CD1c-positive myeloid dendritic cell (primary cell): ENCODE data around the gene DMXL1.
A peak's percentile ranks its signal among the peaks of the same experiment; 100 is the strongest.
"Not testable (repeated sequence)": the region's sequence is repeated elsewhere in the genome, so short reads cannot be mapped to it uniquely, and the experiment has no call there.

Source experiments
- DNase-seq: peaks from one replicate; pipeline ENCODE4 v3.0.0-alpha.2; 2016; ENCODE audit errors: extremely low spot score

The DMXL1 gene

GRCh38 chr5:119200795-119201194 is 129.9 kb downstream of the DMXL1 start:
- peak; percentile 20 for DNase-seq

DNA sequence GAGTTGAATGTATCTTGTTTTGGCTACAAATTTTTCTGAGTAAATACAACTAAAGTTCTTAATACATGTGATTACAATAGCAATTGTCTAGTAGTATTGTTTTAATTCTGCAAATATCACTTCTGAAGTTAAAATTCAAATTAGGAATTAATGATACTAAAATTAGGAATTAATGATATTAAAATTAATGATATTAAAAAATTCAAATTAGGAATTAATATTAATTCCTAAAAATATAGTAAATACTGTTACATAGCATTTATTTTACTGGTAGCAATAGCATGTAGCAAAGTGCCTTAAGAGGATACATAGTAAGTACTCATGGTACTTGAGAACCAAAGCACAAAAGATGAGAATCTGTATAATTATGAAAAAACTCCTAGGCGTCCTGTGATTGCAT is 136.2 kb downstream of the DMXL1 start:
- DNase-seq: no peak

DNA sequence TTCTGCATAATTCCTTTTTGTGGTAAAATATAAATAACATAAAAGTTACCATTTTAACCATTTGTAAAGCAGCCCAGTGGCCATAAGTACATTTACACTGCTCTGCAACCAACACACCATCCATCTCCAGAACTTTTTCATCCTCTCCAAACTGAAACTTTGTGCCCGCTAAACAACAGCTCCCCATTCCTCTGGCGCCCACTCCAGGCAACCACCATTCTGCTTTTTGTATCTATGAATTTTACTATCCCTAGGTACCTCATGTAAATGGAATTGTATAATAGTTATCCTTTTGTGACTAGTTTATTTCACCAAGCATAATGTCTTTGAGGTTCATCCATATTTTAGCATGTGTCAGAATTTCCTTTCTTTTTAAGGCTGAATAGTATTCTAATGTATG is 141.1 kb downstream of the DMXL1 start:
- DNase-seq: no peak

- no peak for DNase-seq
Measured at GRCh38 chr5:119212676-119213075, 141.8 kb downstream of the DMXL1 start.

DNA sequence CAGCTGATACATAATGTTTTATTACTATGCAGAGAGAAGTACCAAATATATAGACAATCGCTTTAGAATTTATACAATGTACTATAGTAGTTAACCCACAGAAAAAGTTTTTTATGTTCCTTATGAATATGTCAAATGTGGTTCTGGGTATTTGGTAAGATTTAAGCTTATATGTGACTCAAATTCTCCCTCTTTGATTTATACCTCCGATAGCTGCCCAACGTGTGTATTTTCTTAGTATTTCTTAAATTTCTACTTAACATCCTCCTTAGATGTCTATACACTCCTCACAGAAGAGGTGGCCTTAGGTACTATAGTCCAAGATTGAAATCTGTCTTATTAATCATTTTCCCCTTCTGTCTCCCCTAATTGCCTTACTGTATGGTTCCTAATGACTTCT is 146.3 kb downstream of the DMXL1 start:
- no peak for DNase-seq

DNA sequence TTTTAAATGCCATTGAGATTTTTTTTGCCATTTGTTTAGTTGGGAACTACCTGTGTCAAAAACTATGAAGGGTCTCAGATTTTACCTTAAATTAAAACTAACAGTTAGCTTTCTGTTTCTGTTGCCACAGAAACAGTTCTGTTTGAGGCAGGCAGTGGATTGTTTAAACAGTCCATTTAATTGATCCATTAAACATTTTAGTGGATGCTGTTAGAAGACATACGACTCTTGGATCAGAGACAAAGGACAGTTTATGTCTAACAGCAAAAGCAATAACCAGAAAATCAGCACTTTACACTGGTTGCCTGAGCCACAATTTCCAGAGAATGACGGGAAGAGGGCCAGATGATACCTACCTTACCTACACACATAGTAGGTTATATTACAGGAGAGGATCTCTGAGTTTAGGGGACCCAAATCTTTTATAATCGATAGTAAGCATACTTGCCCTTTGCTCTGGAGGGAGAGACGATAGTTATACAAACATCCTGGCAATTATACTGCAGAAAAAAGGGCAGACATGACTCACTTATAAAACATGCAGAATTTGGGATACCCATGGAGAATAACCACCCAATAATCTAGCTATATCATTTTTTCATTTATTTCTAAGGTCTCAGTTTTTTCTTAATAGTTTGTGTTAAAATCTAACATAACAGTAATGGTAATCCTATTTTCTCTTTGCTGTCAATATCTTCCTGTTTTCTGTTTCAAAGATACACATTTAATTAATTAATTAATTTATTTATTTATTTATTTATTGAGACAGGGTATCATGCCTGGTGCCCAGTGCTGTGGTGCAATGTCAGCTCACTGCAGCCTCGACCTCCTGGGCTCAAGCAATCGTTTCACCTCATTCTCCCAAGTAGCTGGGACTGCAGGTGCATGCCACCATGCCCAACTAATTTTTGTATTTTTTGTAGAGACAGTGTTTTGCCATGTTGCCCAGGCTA is 148.2 kb downstream of the DMXL1 start:
- DNase-seq: no peak

- peak; percentile 21 for DNase-seq
Measured at GRCh38 chr5:119220576-119221197, 149.8 kb downstream of the DMXL1 start.

- DNase-seq: no peak
Measured at GRCh38 chr5:119221330-119221729, 150.4 kb downstream of the DMXL1 start.

DNA sequence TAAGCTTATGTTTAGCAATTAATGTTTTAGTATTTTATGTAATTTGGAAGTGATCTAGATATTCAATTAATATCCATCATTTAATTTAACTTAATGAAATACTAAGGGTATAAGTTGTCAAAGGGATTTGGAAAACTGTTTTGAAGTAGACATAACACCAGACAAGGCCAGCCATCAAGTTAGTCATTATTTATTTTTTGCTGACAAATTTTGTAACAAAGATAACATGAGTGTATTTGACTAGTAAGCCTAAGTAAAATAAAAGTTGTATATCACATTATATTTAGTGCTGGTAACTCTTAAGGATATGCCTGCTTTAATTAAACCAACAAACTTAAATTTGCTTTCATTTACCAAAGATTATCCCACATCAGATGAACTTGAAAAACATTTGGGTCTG is 159.1 kb downstream of the DMXL1 start:
- no peak for DNase-seq

- no peak for DNase-seq
Measured at GRCh38 chr5:119238265-119239118, 167.6 kb downstream of the DMXL1 start.

- DNase-seq: no peak
Measured at GRCh38 chr5:119239119-119239417, 168.2 kb downstream of the DMXL1 start.

- not testable (repeated sequence) for DNase-seq
Measured at GRCh38 chr5:119239826-119240225, 168.9 kb downstream of the DMXL1 start.

DNA sequence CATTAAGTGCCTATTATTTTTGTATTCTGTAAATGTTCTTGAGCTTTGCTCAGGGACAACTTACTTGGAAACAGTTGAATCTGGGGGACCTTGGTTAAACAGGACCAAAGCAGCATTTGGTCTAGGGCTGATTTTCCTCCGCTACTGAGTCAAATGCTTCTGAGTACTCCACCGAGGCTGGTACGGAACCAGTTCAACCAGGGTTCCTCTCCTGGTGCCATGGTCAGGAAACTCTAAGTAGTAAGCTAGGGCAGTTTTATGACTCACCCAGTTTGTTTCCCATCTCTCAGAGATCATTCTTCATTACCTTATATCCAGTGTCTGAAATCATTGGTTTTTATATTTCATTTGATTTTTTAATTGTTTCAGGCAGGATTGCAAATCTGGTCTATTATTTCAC is 173.0 kb downstream of the DMXL1 start:
- DNase-seq: no peak

- no peak for DNase-seq
Measured at GRCh38 chr5:119250946-119251901, 180.3 kb downstream of the DMXL1 start.

GRCh38 chr5:119255571-119256356 is 184.9 kb downstream of the DMXL1 start:
- DNase-seq: peak; percentile 29

GRCh38 chr5:119257613-119258012 is 186.7 kb downstream of the DMXL1 start:
- DNase-seq: no peak

DNA sequence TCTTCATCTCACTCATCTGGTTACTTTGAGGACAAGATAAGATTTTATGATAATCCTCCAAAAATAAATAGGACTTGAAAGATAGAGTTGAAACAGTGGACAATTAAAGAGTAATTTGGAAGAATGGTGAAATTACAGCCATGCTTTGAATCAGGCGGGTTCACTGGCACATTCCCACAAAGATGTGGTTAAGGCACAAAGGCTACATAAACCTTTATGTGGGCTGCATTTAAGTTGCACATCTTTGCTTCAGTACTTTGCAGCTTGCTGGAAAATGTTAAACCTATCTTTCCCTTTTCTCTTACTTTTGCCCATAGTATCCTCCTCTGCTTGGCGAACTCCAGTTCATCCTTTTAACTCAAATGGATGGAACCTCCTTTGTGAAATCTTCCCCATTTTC is 192.8 kb downstream of the DMXL1 start:
- DNase-seq: no peak

GRCh38 chr5:119264186-119264585 is 193.3 kb downstream of the DMXL1 start:
- DNase-seq: no peak

DNA sequence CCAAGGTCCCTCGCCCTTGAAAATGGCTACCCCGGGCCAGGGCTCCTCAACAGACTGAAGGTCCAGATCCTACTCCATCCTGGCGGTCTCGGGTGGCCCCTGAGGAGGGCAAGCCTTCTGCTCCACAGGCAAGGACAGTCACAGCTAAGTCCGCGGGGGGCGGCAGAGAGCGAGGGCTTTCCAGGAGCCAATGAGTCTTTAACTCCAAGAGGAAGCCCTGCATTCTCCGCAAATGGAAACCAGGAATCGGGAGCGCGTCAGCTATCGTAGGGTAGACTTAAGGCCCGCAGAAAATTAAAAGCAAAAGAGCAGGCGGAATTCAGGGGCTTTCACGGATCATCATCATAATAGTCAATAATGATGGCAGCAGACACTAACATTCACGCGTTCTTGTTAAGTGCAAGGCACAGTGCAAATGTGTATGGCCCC is 197.1 kb downstream of the DMXL1 start:
- peak; percentile 97 for DNase-seq

- DNase-seq: peak; percentile 97
Measured at GRCh38 chr5:119268387-119269060, 197.6 kb downstream of the DMXL1 start.
